ENCODE results near the gene LMX1B. TPM values are rescaled to one million over a fixed set of nuclear protein-coding genes. Genes with fewer than 3 reads are reported as not detected.

The LMX1B gene
- total and polyA plus RNA-seq, 10 donors = 0.02 to 0.25 TPM; not detected in 8

GRCh38 chr9:126619361-126620135 lies 5.8 kb downstream of the LMX1B start:
- Histone ChIP-seq H3K27me3 (replicated peaks in 1 of 7) (peaks cover 18 to 100% (median 96%) of the 10 kb centered on the region in 7 donors), H3K4me1 (peaks cover 15 to 55% (median 30%) of the 10 kb centered on the region in 6 donors), H3K27ac (no peak overlapping the region), H3K36me3 (no peaks in the 10 kb centered on the region), H3K4me3 (no peak overlapping the region), H3K9me3 (no peaks in the 10 kb centered on the region)
- no peak for DNase-seq
- intact Hi-C loops (cut with DNase I; ENCODE audit: low total_unique reads) = no loop called here
- 18 to 32% (median 28%) methylated on average over 9 to 10 of the region's 10 CpGs for WGBS, 5 donors
- TF ChIP-seq POLR2A (IDR thresholded peaks at IDR 0.05) = no peak
- no peak for TF ChIP-seq CTCF (IDR thresholded peaks at IDR 0.05 in 8 of 11, conservative IDR thresholded peaks at IDR 0.05 in 3 of 11)
- no peak for TF ChIP-seq POLR2AphosphoS5 (IDR thresholded peaks at IDR 0.05)

- Histone ChIP-seq H3K4me3 (no peak overlapping the region), H3K27ac (no peak overlapping the region), H3K36me3 (no peaks in the 10 kb centered on the region), H3K4me1 (peaks cover 7 to 55% (median 29%) of the 10 kb centered on the region in 6 donors), H3K9me3 (no peaks in the 10 kb centered on the region), H3K27me3 (replicated peaks in 1 of 7) (peaks cover 13 to 100% (median 96%) of the 10 kb centered on the region in 7 donors)
- TF ChIP-seq POLR2A (IDR thresholded peaks at IDR 0.05) (no peak), POLR2AphosphoS5 (IDR thresholded peaks at IDR 0.05) (no peak), CTCF (IDR thresholded peaks at IDR 0.05 in 8 of 11, conservative IDR thresholded peaks at IDR 0.05 in 3 of 11) (no peak)
- DNase-seq = no peak
- intact Hi-C loops (cut with DNase I; ENCODE audit: low total_unique reads) = no loop called here
- WGBS, 5 donors = 25 to 40% (median 33%) methylated on average over 7 of the region's 7 CpGs
Measured at GRCh38 chr9:126620478-126620877, 6.8 kb downstream of the LMX1B start.

- 13 to 26% (median 14%) methylated on average over 15 of the region's 15 CpGs for WGBS, 5 donors
- Histone ChIP-seq H3K9me3 (no peaks in the 10 kb centered on the region), H3K27me3 (replicated peaks in 1 of 7) (peaks cover 12 to 100% (median 96%) of the 10 kb centered on the region in 7 donors), H3K4me1 (peaks cover 11 to 58% (median 35%) of the 10 kb centered on the region in 6 donors), H3K27ac (no peak overlapping the region), H3K4me3 (no peak overlapping the region), H3K36me3 (no peaks in the 10 kb centered on the region)
- TF ChIP-seq CTCF (IDR thresholded peaks at IDR 0.05 in 8 of 11, conservative IDR thresholded peaks at IDR 0.05 in 3 of 11) (no peak), POLR2AphosphoS5 (IDR thresholded peaks at IDR 0.05) (no peak), POLR2A (IDR thresholded peaks at IDR 0.05) (no peak)
- intact Hi-C loops (cut with DNase I; ENCODE audit: low total_unique reads) = no loop called here
- no peak for DNase-seq
Measured at GRCh38 chr9:126621061-126621918, 7.6 kb downstream of the LMX1B start.

All from spleen (tissue), 11 donors.